B cell (primary cell): ENCODE data around the gene FNDC11. TPM values are rescaled to one million over a fixed set of nuclear protein-coding genes. Genes with fewer than 3 reads are reported as not detected.

Source experiments
- ATAC-seq: fragments of 200-7000 bp; cut with Tn5 transposase; one replicate; pipeline ENCODE4 v1.10.0; 2021; ENCODE audit warnings: low read depth, mild to moderate bottlenecking, moderate number of reproducible peaks, moderate library complexity
- CTCF ChIA-PET: fragments of 350-600 bp; sonication (Branson Sonifier 250); formaldehyde crosslinking; loops from one replicate; lab custom pipeline; 2021; ENCODE audit warnings: antibody characterized with exemption, inconsistent platforms; lab: Charles Lee
- POLR2A ChIA-PET: fragments of 350-600 bp; sonication (Branson Sonifier 250); formaldehyde crosslinking; loops from one replicate; lab custom pipeline; 2021; ENCODE audit warnings: antibody characterized with exemption; lab: Charles Lee
- DNase-seq: peaks from one replicate; pipeline ENCODE4 v3.0.0; 2013
- H2AFZ ChIP-seq: 2 replicates; pipeline ENCODE4 v1.6.1; 2012; ENCODE audit warnings: mild to moderate bottlenecking, low read depth, low read length; ENCODE audit not compliant: insufficient read depth, poor library complexity, severe bottlenecking
- H3K27ac ChIP-seq, 2 donors: 1 replicate in 1 of 2; 2 replicates in 1 of 2; pipeline ENCODE4 v1.5.1; 2012 to 2013; ENCODE audit warnings: low read length in 2 of 2, mild to moderate bottlenecking in 2 of 2, moderate library complexity in 1 of 2
- H3K27me3 ChIP-seq, 4 experiments: fragments of 200-600 bp in 1 of 4; sonication (generic) in 1 of 4; replicated peaks in 1 of 4; 1 replicate in 2 of 4; 2 replicates in 2 of 4; pipeline versions ENCODE4 v1.6.1 to v1.7.0; 2013 to 2016; ENCODE audit warnings: low read length in 3 of 4, mild to moderate bottlenecking in 2 of 4, mixed read lengths in 1 of 4, moderate library complexity in 1 of 4; ENCODE audit not compliant: insufficient read depth in 4 of 4, control insufficient read depth in 3 of 4; ENCODE audit errors: control extremely low read depth in 1 of 4
- H3K36me3 ChIP-seq, 2 experiments: replicated peaks in 1 of 2; 1 replicate in 1 of 2; 2 replicates in 1 of 2; pipeline versions ENCODE4 v1.6.1 to v1.7.1; 2013; ENCODE audit warnings: low read length in 1 of 2; ENCODE audit not compliant: insufficient read depth in 2 of 2, control insufficient read depth in 1 of 2; ENCODE audit errors: control extremely low read depth in 1 of 2, extremely low read depth in 1 of 2
- H3K4me1 ChIP-seq, 2 donors: fragments of 200-600 bp in 1 of 2; sonication (generic) in 1 of 2; 1 replicate in 1 of 2; 2 replicates in 1 of 2; pipeline versions ENCODE4 v1.5.1 to v1.6.1; 2013 to 2017; ENCODE audit warnings: low read length in 2 of 2; ENCODE audit not compliant: control insufficient read depth in 2 of 2, insufficient read depth in 2 of 2
- H3K4me2 ChIP-seq: replicated peaks from 2 replicates; pipeline ENCODE3; 2012; ENCODE audit warnings: mild to moderate bottlenecking, low read depth, low read length; ENCODE audit not compliant: poor library complexity, severe bottlenecking
- H3K4me3 ChIP-seq, 5 experiments: fragments of 200-600 bp in 1 of 5; sonication (generic) in 1 of 5; 1 replicate in 3 of 5; 2 replicates in 2 of 5; pipeline versions ENCODE4 v1.5.1 to v1.7.0; 2011 to 2016; ENCODE audit warnings: low read length in 4 of 5, mild to moderate bottlenecking in 4 of 5, low read depth in 2 of 5, control low read depth in 1 of 5, moderate library complexity in 1 of 5; ENCODE audit not compliant: insufficient read depth in 1 of 5; ENCODE audit errors: control extremely low read depth in 1 of 5, extremely low read depth in 1 of 5
- H3K79me2 ChIP-seq: fragments of 200-600 bp; sonication (generic); one replicate; pipeline ENCODE4 v1.6.0; 2016; ENCODE audit warnings: low read length; ENCODE audit not compliant: control insufficient read depth, insufficient read depth
- H3K9ac ChIP-seq: fragments of 200-600 bp; sonication (generic); 2 replicates; pipeline ENCODE4 v1.6.1; 2017; ENCODE audit warnings: mild to moderate bottlenecking, low read length, moderate library complexity
- H3K9me3 ChIP-seq, 3 donors: one replicate each; pipeline versions ENCODE4 v1.6.1 to v1.7.1; 2013; ENCODE audit warnings: low read length in 2 of 3; ENCODE audit not compliant: control insufficient read depth in 2 of 3, insufficient read depth in 1 of 3; ENCODE audit errors: control extremely low read depth in 1 of 3
- H4K20me1 ChIP-seq: 2 replicates; pipeline ENCODE4 v1.6.0; 2012; ENCODE audit warnings: mild to moderate bottlenecking, low read length; ENCODE audit not compliant: insufficient read depth, control insufficient read depth, poor library complexity, severe bottlenecking
- H3K27ac Mint-ChIP-seq: one replicate; pipeline ENCODE4 v1.8.0; 2021; ENCODE audit warnings: mixed read lengths
- H3K27me3 Mint-ChIP-seq: one replicate; pipeline ENCODE4 v1.8.0; 2021; ENCODE audit warnings: mixed read lengths
- H3K4me1 Mint-ChIP-seq: one replicate; pipeline ENCODE4 v1.8.0; 2021; ENCODE audit warnings: mixed read lengths
- H3K4me3 Mint-ChIP-seq: one replicate; pipeline ENCODE4 v1.8.0; 2021; ENCODE audit warnings: mixed read lengths
- H3K9me3 Mint-ChIP-seq: one replicate; pipeline ENCODE4 v1.8.0; 2022; ENCODE audit warnings: mixed read lengths; ENCODE audit not compliant: insufficient read depth
- EZH2 ChIP-seq: IDR thresholded peaks from 2 replicates; pipeline ENCODE4 v1.6.1; 2012; ENCODE audit warnings: borderline replicate concordance, low read depth, mild to moderate bottlenecking, moderate library complexity, low read length; ENCODE audit not compliant: insufficient read depth, poor library complexity, severe bottlenecking
- WGBS: methylation state at CpG from one replicate; pipeline ENCODE4 v1.1.5; 2013; ENCODE audit warnings: missing lambda C conversion rate; ENCODE audit not compliant: insufficient coverage; 5-methylcytosine and 5-hydroxymethylcytosine counted together
- intact Hi-C: fragments of 100-400 bp; cut with micrococcal nuclease; formaldehyde crosslinking; loops from one replicate; pipeline ENCODE4 v1.10.0; 2022
- polyA plus RNA-seq: library from polyadenylated mRNA; depleted of rRNA; stranded (reverse); fragments of >200 nt; gene quantifications from 2 replicates; pipeline ENCODE4 v1.2.3, GENCODE V29; 2012
- total RNA-seq, 2 donors: library from RNA; stranded (reverse); fragments of 120-200 nt in 1 of 2; gene quantifications; 1 replicate in 1 of 2; 2 replicates in 1 of 2; pipeline versions ENCODE4 v1.2.3 to v1.2.4, GENCODE V29; 2013 to 2022
- TF ChIP-seq, protein P1 (sequence below): fragments of 200-600 bp; IDR thresholded peaks from one replicate; pipeline ENCODE4 v1.8.0; 2022; ENCODE audit warnings: antibody characterized with exemption, mild to moderate bottlenecking

FNDC11 gene
- total and polyA plus RNA-seq, 2 donors (not counting 1 experiment from before 2014, with no cell fraction given), result 3.8 to 34.2 TPM

DNA sequence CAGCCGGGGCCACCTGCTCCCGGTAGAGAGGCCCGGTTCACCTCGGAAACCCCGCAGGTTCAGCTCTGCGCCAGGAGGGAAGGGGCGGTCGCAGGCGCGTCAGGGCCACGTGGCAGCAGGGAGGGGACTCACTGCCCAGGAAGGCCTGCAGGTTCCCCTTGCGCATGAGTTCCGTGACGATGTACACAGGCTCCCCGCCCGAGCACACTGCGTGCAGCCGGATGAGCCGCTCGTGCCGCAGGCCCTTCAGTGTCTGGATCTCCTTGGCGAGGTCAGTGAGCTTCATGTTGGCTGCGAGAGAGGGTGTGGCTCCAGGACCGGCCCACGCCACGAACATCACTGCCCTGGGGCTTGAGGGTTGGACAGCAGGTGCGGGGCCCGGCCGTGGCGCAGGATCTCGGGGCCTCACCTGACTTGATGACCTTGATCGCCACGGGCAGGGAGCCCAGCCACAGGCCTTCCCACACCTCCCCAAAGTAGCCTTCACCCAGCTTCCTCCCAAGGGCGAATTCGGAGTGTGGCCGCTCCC lies 11.9 kb upstream of the FNDC11 start:
- peaks cover 60% of the 10 kb centered on the region for H3K4me1 Mint-ChIP-seq
- Histone ChIP-seq H3K9me3 (no peaks in the 10 kb centered on the region), H4K20me1 (no peaks in the 10 kb centered on the region), H2AFZ (no peak overlapping the region), H3K4me3 (peak overlapping the region in 2 of 5 experiments; percentile 13 to 39), H3K27ac (peak overlapping the region; percentile 67 to 78), H3K79me2 (no peaks in the 10 kb centered on the region), H3K9ac (peak overlapping the region; percentile 35), H3K4me2 (peak overlapping the region; percentile 56), H3K4me1 (peaks cover 50 to 80% of the 10 kb centered on the region in 2 donors), H3K36me3 (no peaks in the 10 kb centered on the region), H3K27me3 (no peaks in the 10 kb centered on the region)
- H3K4me3 Mint-ChIP-seq, result peak overlapping the region; percentile 72
- TF ChIP-seq EZH2, result no peak
- TF ChIP-seq, protein P1, sequence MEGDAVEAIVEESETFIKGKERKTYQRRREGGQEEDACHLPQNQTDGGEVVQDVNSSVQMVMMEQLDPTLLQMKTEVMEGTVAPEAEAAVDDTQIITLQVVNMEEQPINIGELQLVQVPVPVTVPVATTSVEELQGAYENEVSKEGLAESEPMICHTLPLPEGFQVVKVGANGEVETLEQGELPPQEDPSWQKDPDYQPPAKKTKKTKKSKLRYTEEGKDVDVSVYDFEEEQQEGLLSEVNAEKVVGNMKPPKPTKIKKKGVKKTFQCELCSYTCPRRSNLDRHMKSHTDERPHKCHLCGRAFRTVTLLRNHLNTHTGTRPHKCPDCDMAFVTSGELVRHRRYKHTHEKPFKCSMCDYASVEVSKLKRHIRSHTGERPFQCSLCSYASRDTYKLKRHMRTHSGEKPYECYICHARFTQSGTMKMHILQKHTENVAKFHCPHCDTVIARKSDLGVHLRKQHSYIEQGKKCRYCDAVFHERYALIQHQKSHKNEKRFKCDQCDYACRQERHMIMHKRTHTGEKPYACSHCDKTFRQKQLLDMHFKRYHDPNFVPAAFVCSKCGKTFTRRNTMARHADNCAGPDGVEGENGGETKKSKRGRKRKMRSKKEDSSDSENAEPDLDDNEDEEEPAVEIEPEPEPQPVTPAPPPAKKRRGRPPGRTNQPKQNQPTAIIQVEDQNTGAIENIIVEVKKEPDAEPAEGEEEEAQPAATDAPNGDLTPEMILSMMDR, result no peak
- no peaks in the 10 kb centered on the region for H3K9me3 Mint-ChIP-seq
- CTCF ChIA-PET, result interaction anchor here (0.9 to 2.8 kb wide), 4 partner anchors 10 to 166 kb away, joined by 3 to 10 read pairs (median 4); partner anchors contain the start of genes ARFRP1 and ZGPAT
- no peak for ATAC-seq
- POLR2A ChIA-PET, result interaction anchor here (0.6 to 2.1 kb wide), 11 partner anchors 11 to 399 kb away, joined by 3 to 11 read pairs (median 5); partner anchors contain the start of genes FNDC11 and GMEB2
- intact Hi-C loops, result loop anchor here (1.0 kb wide), 1 partner anchor 11 kb away; no protein-coding TSS in a partner anchor
- peak overlapping the region; percentile 90 for H3K27ac Mint-ChIP-seq
- DNase-seq, result peak; percentile 45
- 76% methylated on average over 34 of the region's 36 CpGs for WGBS
- no peaks in the 10 kb centered on the region for H3K27me3 Mint-ChIP-seq

GRCh38 chr20:63542696-63543095 lies 11.3 kb upstream of the FNDC11 start:
- CTCF ChIA-PET, result interaction anchor here (0.9 to 2.8 kb wide), 3 partner anchors 10 to 165 kb away, joined by 3 to 10 read pairs (median 4); partner anchors contain the start of genes ARFRP1 and ZGPAT
- peak overlapping the region; percentile 56 for H3K4me2 ChIP-seq

More at GRCh38 chr20:63542696-63543095, 11.3 kb upstream of the FNDC11 start:
- no peaks in the 10 kb centered on the region for H3K27me3 Mint-ChIP-seq
- Histone ChIP-seq H2AFZ (no peak overlapping the region), H3K9ac (peak overlapping the region; percentile 35), H4K20me1 (no peaks in the 10 kb centered on the region), H3K4me1 (peaks cover 44 to 75% of the 10 kb centered on the region in 2 donors), H3K9me3 (no peaks in the 10 kb centered on the region), H3K36me3 (no peaks in the 10 kb centered on the region), H3K4me3 (peak overlapping the region in 2 of 5 experiments; percentile 13 to 39), H3K27ac (peak overlapping the region; percentile 67 to 78), H3K79me2 (no peaks in the 10 kb centered on the region), H3K27me3 (peaks cover 0 to 2% (median 0%) of the 10 kb centered on the region in 4 experiments)
- 58% methylated on average over 10 of the region's 10 CpGs for WGBS
- peak overlapping the region; percentile 74 for H3K4me3 Mint-ChIP-seq
- POLR2A ChIA-PET, result interaction anchor here (0.6 to 2.1 kb wide), 7 partner anchors 10 to 93 kb away, joined by 3 to 11 read pairs (median 5); partner anchors contain the start of genes FNDC11 and GMEB2
- no peak for TF ChIP-seq EZH2
- TF ChIP-seq, protein P1, result no peak
- intact Hi-C loops, result loop anchor here (1.0 kb wide), 1 partner anchor 11 kb away; no protein-coding TSS in a partner anchor
- peak overlapping the region; percentile 89 for H3K27ac Mint-ChIP-seq
- DNase-seq (peak; percentile 80), ATAC-seq (peak; percentile 40)
- peaks cover 57% of the 10 kb centered on the region for H3K4me1 Mint-ChIP-seq
- no peaks in the 10 kb centered on the region for H3K9me3 Mint-ChIP-seq
